Fibroblast of pulmonary artery (primary cell): ENCODE results near the gene BAG3.
"Not testable (repeated sequence)": the region's sequence is repeated elsewhere in the genome, so short reads cannot be mapped to it uniquely, and the experiment has no call there.

Source experiments
- DNase-seq: peaks from one replicate; pipeline ENCODE4 v3.0.0-alpha.2; 2010; ENCODE audit warnings: low read depth
- H3K4me3 ChIP-seq: replicated peaks from 2 replicates; pipeline ENCODE4 v1.5.1; 2011; ENCODE audit warnings: low read depth, mild to moderate bottlenecking, control low read depth, low read length, moderate library complexity
- TF ChIP-seq, protein P1 (sequence below): IDR thresholded peaks from 2 replicates; pipeline ENCODE4 v1.5.1; 2011; ENCODE audit warnings: mild to moderate bottlenecking, control low read depth, low read length, inconsistent platforms; ENCODE audit errors: missing control alignments

Gene BAG3

DNA sequence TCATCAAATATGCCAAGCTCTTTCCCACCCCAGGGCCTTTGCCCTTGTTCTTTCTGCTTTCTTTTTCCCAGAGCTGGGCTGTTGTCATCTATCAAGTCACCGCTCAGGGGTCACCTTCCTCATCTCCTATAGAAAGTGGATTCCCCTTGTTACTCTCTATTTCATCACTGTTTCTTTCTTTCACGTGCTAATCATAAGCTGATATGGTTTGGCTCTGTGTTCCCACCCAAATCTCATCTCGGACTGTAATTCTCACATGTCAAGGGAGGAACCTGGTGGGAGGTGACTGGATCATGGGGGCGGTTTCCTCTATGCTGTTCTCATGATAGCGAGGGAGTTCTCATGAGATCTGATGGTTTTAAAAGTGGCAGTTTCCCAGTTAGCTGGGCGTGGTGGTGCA lies 37.4 kb upstream of the BAG3 start:
- H3K4me3 ChIP-seq: no peak overlapping the region
- TF ChIP-seq, protein P1, sequence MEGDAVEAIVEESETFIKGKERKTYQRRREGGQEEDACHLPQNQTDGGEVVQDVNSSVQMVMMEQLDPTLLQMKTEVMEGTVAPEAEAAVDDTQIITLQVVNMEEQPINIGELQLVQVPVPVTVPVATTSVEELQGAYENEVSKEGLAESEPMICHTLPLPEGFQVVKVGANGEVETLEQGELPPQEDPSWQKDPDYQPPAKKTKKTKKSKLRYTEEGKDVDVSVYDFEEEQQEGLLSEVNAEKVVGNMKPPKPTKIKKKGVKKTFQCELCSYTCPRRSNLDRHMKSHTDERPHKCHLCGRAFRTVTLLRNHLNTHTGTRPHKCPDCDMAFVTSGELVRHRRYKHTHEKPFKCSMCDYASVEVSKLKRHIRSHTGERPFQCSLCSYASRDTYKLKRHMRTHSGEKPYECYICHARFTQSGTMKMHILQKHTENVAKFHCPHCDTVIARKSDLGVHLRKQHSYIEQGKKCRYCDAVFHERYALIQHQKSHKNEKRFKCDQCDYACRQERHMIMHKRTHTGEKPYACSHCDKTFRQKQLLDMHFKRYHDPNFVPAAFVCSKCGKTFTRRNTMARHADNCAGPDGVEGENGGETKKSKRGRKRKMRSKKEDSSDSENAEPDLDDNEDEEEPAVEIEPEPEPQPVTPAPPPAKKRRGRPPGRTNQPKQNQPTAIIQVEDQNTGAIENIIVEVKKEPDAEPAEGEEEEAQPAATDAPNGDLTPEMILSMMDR: no peak
- no peak for DNase-seq

DNA sequence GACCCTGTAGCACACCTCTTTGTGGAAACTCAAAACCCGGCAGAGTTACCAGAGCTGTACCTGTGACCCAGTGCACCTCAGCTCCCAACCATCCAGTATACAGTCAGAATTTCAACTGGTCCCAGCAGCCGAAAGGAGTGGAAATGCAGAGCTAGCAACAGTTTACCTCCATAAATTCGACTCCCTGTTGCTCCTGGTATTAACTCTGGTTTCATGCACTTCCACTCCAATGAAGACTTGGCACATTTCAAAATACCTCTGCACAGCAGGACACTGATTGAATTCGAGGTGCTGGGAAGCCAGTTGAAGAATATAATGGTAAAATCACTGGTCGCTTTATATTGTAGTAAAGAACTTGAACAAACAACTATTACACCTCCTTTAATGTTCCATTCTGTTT lies 36.5 kb upstream of the BAG3 start:
- TF ChIP-seq, protein P1: no peak
- DNase-seq: no peak
- H3K4me3 ChIP-seq: no peak overlapping the region

DNA sequence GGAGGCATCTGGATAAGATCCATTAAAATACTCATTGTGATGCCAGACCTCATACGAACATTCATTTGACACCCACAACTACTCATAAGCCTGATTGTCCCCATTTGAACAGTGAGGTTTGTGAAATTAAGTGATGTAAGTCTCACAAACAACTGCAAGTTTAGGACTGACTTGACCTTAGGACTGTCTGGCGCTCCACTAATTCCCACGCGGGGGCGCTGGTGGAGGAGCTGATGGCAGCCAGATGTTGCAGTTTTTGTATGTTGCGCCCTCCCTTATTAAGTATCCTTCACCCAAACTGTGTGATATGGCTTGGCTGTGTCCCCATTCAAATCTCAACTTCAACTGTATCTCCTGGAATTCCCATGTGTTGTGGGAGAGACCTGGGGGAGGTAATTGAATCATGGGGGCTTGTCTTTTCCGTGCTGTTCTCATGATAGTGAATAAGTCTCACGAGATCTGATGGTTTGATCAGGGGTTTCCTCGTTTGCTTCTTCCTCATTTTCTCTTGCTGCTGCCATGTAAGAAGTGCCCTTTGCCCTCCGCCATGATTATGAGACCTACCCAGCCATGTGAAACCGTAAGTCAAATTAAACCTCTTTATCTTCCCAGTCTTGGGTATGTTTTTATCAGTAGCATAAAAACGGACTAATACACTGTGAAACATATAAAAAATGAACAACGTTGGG lies 34.2 kb upstream of the BAG3 start:
- peak; percentile 63 for DNase-seq
- no peak overlapping the region for H3K4me3 ChIP-seq
- TF ChIP-seq, protein P1: peak; percentile 68

DNA sequence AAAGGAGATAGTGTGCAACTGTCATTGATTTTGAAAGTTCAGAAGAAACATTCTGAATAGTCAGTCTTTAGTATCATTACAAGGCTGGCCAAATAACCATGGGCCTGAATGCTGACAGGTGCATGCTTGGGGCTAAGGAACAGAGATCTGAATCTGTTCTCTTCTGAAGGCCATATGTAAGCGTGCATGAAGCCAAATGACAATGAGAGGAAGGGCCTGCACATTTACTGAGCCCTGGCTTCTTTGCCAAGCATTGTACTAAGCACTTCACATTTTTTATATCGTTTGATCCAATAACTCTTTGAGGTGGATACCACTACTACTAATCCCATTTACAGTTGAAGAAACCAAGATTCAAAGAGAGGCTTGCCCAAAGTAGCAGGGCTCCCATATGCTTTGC lies 32.0 kb upstream of the BAG3 start:
- no peak overlapping the region for H3K4me3 ChIP-seq
- TF ChIP-seq, protein P1: no peak
- DNase-seq: no peak

DNA sequence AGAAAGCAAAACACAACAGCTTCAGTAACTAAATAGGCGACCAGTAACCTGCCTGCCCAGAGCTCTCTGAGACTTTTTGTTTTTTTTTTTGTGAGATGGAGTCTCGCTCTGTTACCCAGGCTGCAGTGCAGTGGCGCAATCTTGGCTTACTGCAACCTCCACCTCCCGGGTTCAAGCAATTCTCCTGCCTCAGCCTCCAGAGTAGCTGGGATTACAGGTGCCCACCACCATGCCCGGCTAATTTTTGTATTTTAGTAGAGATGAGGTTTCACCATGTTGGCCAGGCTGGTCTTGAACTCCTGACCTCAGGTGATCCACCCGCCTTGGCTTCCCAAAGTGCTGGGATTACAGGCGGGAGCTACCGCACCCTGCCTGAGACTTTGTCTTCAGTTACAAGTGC lies 31.4 kb upstream of the BAG3 start:
- not testable (repeated sequence) for H3K4me3 ChIP-seq, DNase-seq

DNA sequence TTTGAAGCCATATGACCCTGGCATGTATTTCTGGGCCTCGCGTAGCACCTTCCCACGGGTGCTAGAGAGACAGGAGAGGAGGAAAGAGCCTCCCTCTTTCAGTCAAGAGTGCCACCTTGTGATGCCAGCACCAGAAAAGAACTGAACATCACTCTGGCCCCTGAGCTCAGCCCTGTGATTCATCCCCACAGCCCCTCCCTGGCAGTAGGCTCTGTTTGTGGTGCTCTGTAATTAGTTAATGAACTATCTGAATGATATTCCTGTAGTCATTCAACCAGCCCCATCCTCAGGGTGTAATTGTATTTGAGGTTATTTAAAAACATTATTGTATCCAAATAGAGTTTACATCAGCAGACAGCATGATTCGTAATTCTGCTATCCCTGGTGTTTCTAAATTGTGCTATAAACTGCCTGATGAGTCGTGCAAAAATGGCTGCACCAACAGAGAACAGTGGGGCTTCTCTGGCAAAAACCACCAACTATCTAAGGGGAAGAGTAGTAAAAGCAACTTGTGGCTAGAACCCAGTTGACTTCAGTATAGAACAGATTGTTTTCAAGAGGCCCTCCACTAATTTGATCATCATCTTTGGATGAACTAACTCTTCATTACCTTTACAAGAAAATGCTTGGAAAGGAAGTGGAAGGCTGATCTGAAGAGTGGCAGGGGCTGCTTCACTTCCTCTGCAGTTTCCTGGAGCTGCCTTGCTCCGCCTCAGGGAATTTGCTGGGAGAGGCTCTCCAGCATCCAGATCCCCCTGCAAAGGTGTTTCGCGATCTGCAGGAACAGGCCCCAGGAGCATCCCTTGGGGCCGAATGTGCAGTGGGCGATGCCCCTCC lies 30.7 kb upstream of the BAG3 start:
- TF ChIP-seq, protein P1: no peak
- DNase-seq: peak; percentile 37
- no peak overlapping the region for H3K4me3 ChIP-seq

DNA sequence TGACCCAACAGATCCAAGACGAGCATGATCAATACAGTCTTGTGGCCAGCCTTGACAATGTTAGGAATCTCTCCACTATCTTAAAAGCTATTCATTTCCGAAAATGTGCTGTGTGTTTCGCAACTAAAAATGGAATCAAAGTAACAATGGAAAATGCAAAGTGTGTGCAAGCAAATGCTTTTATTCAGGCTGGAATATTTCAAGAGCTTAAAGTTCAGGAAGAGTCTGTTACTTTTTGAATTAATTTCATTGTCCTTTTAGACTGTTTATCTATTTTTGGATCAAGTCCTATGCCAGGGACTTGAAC lies 30.1 kb upstream of the BAG3 start:
- no peak overlapping the region for H3K4me3 ChIP-seq
- TF ChIP-seq, protein P1: no peak
- peak; percentile 42 for DNase-seq
